Measurements from ENCODE around the gene CYP2S1. TPM values are rescaled to one million over a fixed set of nuclear protein-coding genes. Genes with fewer than 3 reads are reported as not detected.

CYP2S1 gene
- total RNA-seq, 1 donor from 2014 or later, result 0.34 TPM

- H3K4me3 Mint-ChIP-seq (ENCODE audit: low read depth), result no peak overlapping the region
- intact Hi-C loops (cut with micrococcal nuclease), result no loop called here
- no peaks in the 10 kb centered on the region for H3K9me3 Mint-ChIP-seq
- H3K27me3 Mint-ChIP-seq (ENCODE audit: low read depth), result peaks cover 2% of the 10 kb centered on the region
- DNase-seq (ENCODE audit: low spot score), result no peak
- H3K27ac Mint-ChIP-seq, result no peak overlapping the region
- H3K36me3 Mint-ChIP-seq (ENCODE audit: low read depth), result no peaks in the 10 kb centered on the region
- peaks cover 18% of the 10 kb centered on the region for H3K4me1 Mint-ChIP-seq (ENCODE audit: low read depth)
These were observed 13.0 kb downstream of the CYP2S1 start for GRCh38 chr19:41205995-41206394.

- H3K4me1 Mint-ChIP-seq (ENCODE audit: low read depth), result peaks cover 17% of the 10 kb centered on the region
- H3K27me3 Mint-ChIP-seq (ENCODE audit: low read depth), result peaks cover 2% of the 10 kb centered on the region
- no peak for DNase-seq (ENCODE audit: low spot score)
- no peak overlapping the region for H3K27ac Mint-ChIP-seq
- intact Hi-C loops (cut with micrococcal nuclease), result no loop called here
- no peaks in the 10 kb centered on the region for H3K9me3 Mint-ChIP-seq
- H3K4me3 Mint-ChIP-seq (ENCODE audit: low read depth), result no peak overlapping the region
- H3K36me3 Mint-ChIP-seq (ENCODE audit: low read depth), result no peaks in the 10 kb centered on the region
These were observed 13.4 kb downstream of the CYP2S1 start for GRCh38 chr19:41206456-41206855.

GRCh38 chr19:41206926-41207750 is 14.1 kb downstream of the CYP2S1 start:
- DNase-seq (ENCODE audit: low spot score), result no peak
- Mint-ChIP-seq H3K36me3 (ENCODE audit: low read depth) (no peaks in the 10 kb centered on the region), H3K4me1 (ENCODE audit: low read depth) (peaks cover 17% of the 10 kb centered on the region), H3K27me3 (ENCODE audit: low read depth) (peaks cover 2% of the 10 kb centered on the region), H3K4me3 (ENCODE audit: low read depth) (no peak overlapping the region), H3K27ac (no peak overlapping the region), H3K9me3 (no peaks in the 10 kb centered on the region)
- intact Hi-C loops (cut with micrococcal nuclease), result no loop called here

GRCh38 chr19:41214161-41214560 is 21.1 kb downstream of the CYP2S1 start:
- Mint-ChIP-seq H3K4me1 (ENCODE audit: low read depth) (no peaks in the 10 kb centered on the region), H3K36me3 (ENCODE audit: low read depth) (no peaks in the 10 kb centered on the region), H3K9me3 (no peaks in the 10 kb centered on the region), H3K4me3 (ENCODE audit: low read depth) (no peak overlapping the region), H3K27me3 (ENCODE audit: low read depth) (peaks cover 23% of the 10 kb centered on the region), H3K27ac (no peak overlapping the region)
- intact Hi-C loops (cut with micrococcal nuclease), result no loop called here
- DNase-seq (ENCODE audit: low spot score), result no peak

GRCh38 chr19:41217741-41218140 is 24.7 kb downstream of the CYP2S1 start:
- Mint-ChIP-seq H3K9me3 (no peaks in the 10 kb centered on the region), H3K27me3 (ENCODE audit: low read depth) (peaks cover 45% of the 10 kb centered on the region), H3K4me3 (ENCODE audit: low read depth) (no peak overlapping the region), H3K36me3 (ENCODE audit: low read depth) (no peaks in the 10 kb centered on the region), H3K27ac (no peak overlapping the region), H3K4me1 (ENCODE audit: low read depth) (no peaks in the 10 kb centered on the region)
- no peak for DNase-seq (ENCODE audit: low spot score)
- intact Hi-C loops (cut with micrococcal nuclease), result no loop called here

- no peaks in the 10 kb centered on the region for H3K36me3 Mint-ChIP-seq (ENCODE audit: low read depth)
- no peaks in the 10 kb centered on the region for H3K4me1 Mint-ChIP-seq (ENCODE audit: low read depth)
- intact Hi-C loops (cut with micrococcal nuclease), result no loop called here
- no peak for DNase-seq (ENCODE audit: low spot score)
- no peak overlapping the region for H3K27ac Mint-ChIP-seq
- H3K4me3 Mint-ChIP-seq (ENCODE audit: low read depth), result no peak overlapping the region
- H3K27me3 Mint-ChIP-seq (ENCODE audit: low read depth), result peaks cover 45% of the 10 kb centered on the region
- H3K9me3 Mint-ChIP-seq, result no peaks in the 10 kb centered on the region
These were observed 25.2 kb downstream of the CYP2S1 start for GRCh38 chr19:41218249-41218614.

- no peaks in the 10 kb centered on the region for H3K9me3 Mint-ChIP-seq
- intact Hi-C loops (cut with micrococcal nuclease), result no loop called here
- DNase-seq (ENCODE audit: low spot score), result no peak
- H3K4me1 Mint-ChIP-seq (ENCODE audit: low read depth), result peaks cover 2% of the 10 kb centered on the region
- H3K4me3 Mint-ChIP-seq (ENCODE audit: low read depth), result no peak within 1 kb of the TSS
- peaks cover 47% of the 10 kb centered on the region for H3K27me3 Mint-ChIP-seq (ENCODE audit: low read depth)
- no peaks in the 10 kb centered on the region for H3K36me3 Mint-ChIP-seq (ENCODE audit: low read depth)
- no peak within 1 kb of the TSS for H3K27ac Mint-ChIP-seq
These were observed 25.8 kb downstream of the CYP2S1 start, which contains the start of gene AXL for GRCh38 chr19:41218615-41219507. TSS of gene AXL (plus strand) at chr19:41219223. CDS start at chr19:41219393, 170 bp downstream.

- no peak for DNase-seq (ENCODE audit: low spot score)
- H3K27me3 Mint-ChIP-seq (ENCODE audit: low read depth), result peaks cover 44% of the 10 kb centered on the region
- H3K36me3 Mint-ChIP-seq (ENCODE audit: low read depth), result no peaks in the 10 kb centered on the region
- no peak overlapping the region for H3K4me3 Mint-ChIP-seq (ENCODE audit: low read depth)
- peaks cover 10% of the 10 kb centered on the region for H3K4me1 Mint-ChIP-seq (ENCODE audit: low read depth)
- no peaks in the 10 kb centered on the region for H3K9me3 Mint-ChIP-seq
- no peak overlapping the region for H3K27ac Mint-ChIP-seq
- intact Hi-C loops (cut with micrococcal nuclease), result no loop called here
These were observed 27.0 kb downstream of the CYP2S1 start for GRCh38 chr19:41219924-41220567.

GRCh38 chr19:41220811-41221210 is 27.8 kb downstream of the CYP2S1 start:
- Mint-ChIP-seq H3K36me3 (ENCODE audit: low read depth) (no peaks in the 10 kb centered on the region), H3K27ac (no peak overlapping the region), H3K4me1 (ENCODE audit: low read depth) (peaks cover 17% of the 10 kb centered on the region), H3K9me3 (no peaks in the 10 kb centered on the region), H3K27me3 (ENCODE audit: low read depth) (peaks cover 46% of the 10 kb centered on the region), H3K4me3 (ENCODE audit: low read depth) (no peak overlapping the region)
- intact Hi-C loops (cut with micrococcal nuclease), result no loop called here
- DNase-seq (ENCODE audit: low spot score), result no peak

- Mint-ChIP-seq H3K9me3 (no peaks in the 10 kb centered on the region), H3K36me3 (ENCODE audit: low read depth) (no peaks in the 10 kb centered on the region), H3K4me1 (ENCODE audit: low read depth) (peaks cover 20% of the 10 kb centered on the region), H3K27ac (no peak overlapping the region), H3K27me3 (ENCODE audit: low read depth) (peaks cover 45% of the 10 kb centered on the region), H3K4me3 (ENCODE audit: low read depth) (no peak overlapping the region)
- DNase-seq (ENCODE audit: low spot score), result no peak
- intact Hi-C loops (cut with micrococcal nuclease), result no loop called here
These were observed 28.6 kb downstream of the CYP2S1 start for GRCh38 chr19:41221514-41222205.

- H3K27ac Mint-ChIP-seq, result no peak overlapping the region
- DNase-seq (ENCODE audit: low spot score), result no peak
- no peaks in the 10 kb centered on the region for H3K36me3 Mint-ChIP-seq (ENCODE audit: low read depth)
- H3K4me1 Mint-ChIP-seq (ENCODE audit: low read depth), result peaks cover 24% of the 10 kb centered on the region
- no peak overlapping the region for H3K4me3 Mint-ChIP-seq (ENCODE audit: low read depth)
- intact Hi-C loops (cut with micrococcal nuclease), result no loop called here
- peaks cover 39% of the 10 kb centered on the region for H3K27me3 Mint-ChIP-seq (ENCODE audit: low read depth)
- no peaks in the 10 kb centered on the region for H3K9me3 Mint-ChIP-seq
These were observed 29.2 kb downstream of the CYP2S1 start for GRCh38 chr19:41222240-41222639.

GRCh38 chr19:41223431-41224234 is 30.6 kb downstream of the CYP2S1 start:
- H3K4me1 Mint-ChIP-seq (ENCODE audit: low read depth), result peaks cover 24% of the 10 kb centered on the region
- intact Hi-C loops (cut with micrococcal nuclease), result no loop called here
- H3K36me3 Mint-ChIP-seq (ENCODE audit: low read depth), result no peaks in the 10 kb centered on the region
- DNase-seq (ENCODE audit: low spot score), result no peak
- H3K9me3 Mint-ChIP-seq, result no peaks in the 10 kb centered on the region
- no peak overlapping the region for H3K4me3 Mint-ChIP-seq (ENCODE audit: low read depth)
- peak overlapping the region; percentile 47 for H3K27ac Mint-ChIP-seq
- peaks cover 31% of the 10 kb centered on the region for H3K27me3 Mint-ChIP-seq (ENCODE audit: low read depth)
